Measurements from ENCODE around the gene RNF113B.

The RNF113B gene

DNA sequence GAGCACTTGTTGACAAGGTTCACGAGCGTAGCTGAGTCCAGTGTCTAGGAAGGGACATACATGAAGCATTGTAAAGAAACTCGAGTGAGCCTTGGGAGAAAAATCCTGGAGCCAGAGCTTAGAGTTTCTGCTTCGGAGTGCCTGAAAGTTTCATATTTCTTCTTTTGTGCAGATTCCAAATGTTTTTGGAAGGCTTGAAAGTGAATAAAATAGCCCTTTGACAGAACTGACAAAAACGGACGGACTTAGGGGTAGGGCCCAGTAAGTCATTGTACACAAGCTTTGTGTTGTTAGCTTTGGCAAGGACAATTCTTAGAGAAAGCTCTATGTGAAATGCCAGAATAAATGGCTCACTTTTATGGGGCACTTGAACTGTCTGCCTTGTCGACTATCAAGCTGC, 2.8 kb downstream of the RNF113B start:
- TF ChIP-seq, protein P1, sequence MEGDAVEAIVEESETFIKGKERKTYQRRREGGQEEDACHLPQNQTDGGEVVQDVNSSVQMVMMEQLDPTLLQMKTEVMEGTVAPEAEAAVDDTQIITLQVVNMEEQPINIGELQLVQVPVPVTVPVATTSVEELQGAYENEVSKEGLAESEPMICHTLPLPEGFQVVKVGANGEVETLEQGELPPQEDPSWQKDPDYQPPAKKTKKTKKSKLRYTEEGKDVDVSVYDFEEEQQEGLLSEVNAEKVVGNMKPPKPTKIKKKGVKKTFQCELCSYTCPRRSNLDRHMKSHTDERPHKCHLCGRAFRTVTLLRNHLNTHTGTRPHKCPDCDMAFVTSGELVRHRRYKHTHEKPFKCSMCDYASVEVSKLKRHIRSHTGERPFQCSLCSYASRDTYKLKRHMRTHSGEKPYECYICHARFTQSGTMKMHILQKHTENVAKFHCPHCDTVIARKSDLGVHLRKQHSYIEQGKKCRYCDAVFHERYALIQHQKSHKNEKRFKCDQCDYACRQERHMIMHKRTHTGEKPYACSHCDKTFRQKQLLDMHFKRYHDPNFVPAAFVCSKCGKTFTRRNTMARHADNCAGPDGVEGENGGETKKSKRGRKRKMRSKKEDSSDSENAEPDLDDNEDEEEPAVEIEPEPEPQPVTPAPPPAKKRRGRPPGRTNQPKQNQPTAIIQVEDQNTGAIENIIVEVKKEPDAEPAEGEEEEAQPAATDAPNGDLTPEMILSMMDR (IDR thresholded peaks at IDR 0.05; ENCODE audit: extremely low read depth, insufficient read depth, missing control alignments): no peak
- no peak for DNase-seq (ENCODE audit: low spot score)
- in situ Hi-C loops (cut with MboI; ENCODE audit: low pct_unique_long_range_greater_than_20kb, low sequenced_read_pairs, unreplicated experiment): no loop called here

DNA sequence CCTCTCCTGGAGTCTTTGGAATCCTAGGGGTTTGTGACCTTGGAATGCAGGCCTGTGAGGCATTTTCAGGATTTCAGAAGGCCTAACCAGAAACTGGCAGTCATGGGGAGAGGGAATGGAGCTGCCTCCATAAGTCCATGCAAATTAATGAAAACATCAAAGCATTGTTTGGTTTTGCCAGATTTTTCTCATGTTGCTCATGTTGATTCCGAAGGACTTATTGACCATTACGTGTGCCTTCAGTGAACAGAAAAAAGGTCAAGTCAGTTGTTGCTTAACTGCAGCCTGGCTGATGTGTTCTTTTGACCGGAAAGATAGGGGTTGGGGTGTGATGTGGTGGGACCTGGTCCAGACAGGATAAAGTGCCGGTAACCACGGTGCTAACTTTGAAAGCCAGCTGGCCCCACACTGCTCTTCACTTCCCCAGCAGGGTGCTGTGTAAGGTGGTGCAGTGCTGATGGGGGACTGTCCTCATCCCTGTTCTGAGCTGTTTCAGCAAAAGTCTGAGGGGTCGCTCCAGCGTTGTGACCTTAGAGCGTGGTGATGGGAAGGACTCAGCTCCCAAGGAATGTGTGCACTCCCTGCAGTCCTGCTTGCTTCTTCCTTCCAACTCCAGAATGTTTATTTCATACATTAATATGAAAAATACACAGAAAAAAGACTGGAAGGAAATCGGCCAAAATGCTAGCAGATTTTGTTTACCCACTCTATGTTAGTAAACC, 3.5 kb downstream of the RNF113B start:
- TF ChIP-seq, protein P1 (IDR thresholded peaks at IDR 0.05; ENCODE audit: extremely low read depth, insufficient read depth, missing control alignments): no peak
- DNase-seq (ENCODE audit: low spot score): no peak
- in situ Hi-C loops (cut with MboI; ENCODE audit: low pct_unique_long_range_greater_than_20kb, low sequenced_read_pairs, unreplicated experiment): no loop called here

DNA sequence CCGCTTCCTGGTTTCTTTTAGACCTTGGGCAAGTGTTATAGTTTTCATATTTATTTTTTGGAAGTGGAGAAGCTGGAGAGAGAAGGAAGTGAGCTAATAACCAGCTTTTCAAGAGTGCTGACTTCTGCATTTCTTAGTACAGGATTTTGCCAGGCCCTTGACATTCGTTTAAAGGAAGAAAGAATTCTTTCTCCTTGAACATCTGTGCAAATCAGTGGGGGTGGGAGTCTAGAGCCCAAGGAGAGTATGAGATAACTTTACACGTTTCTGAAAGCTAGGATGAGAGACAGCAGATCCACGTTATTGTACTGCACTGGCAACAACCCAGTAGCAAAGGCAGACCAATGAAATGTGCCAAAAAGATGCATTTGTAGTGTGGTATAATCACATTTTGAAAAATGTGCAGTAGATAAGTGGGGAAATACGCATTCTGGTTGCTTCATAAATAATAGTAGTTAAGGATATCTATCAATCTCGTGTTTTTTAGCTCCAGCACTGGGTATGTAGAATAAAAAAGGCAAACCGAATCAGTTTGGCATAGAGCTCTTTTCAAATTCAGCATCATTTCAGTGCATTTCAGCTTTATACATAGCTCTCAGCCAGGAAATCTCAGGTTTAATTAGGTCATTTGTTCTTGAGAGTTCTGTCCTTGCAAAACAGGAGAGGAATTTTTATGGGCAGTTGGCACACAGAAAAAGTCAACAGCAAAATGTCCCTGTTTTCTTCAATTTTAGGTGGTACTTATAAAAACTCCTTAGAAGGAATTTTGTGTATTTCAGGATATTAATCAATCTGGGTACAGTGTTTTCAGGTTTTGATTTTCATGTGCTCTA, 4.3 kb downstream of the RNF113B start:
- in situ Hi-C loops (cut with MboI; ENCODE audit: low pct_unique_long_range_greater_than_20kb, low sequenced_read_pairs, unreplicated experiment): no loop called here
- TF ChIP-seq, protein P1 (IDR thresholded peaks at IDR 0.05; ENCODE audit: extremely low read depth, insufficient read depth, missing control alignments): no peak
- DNase-seq (ENCODE audit: low spot score): no peak

DNA sequence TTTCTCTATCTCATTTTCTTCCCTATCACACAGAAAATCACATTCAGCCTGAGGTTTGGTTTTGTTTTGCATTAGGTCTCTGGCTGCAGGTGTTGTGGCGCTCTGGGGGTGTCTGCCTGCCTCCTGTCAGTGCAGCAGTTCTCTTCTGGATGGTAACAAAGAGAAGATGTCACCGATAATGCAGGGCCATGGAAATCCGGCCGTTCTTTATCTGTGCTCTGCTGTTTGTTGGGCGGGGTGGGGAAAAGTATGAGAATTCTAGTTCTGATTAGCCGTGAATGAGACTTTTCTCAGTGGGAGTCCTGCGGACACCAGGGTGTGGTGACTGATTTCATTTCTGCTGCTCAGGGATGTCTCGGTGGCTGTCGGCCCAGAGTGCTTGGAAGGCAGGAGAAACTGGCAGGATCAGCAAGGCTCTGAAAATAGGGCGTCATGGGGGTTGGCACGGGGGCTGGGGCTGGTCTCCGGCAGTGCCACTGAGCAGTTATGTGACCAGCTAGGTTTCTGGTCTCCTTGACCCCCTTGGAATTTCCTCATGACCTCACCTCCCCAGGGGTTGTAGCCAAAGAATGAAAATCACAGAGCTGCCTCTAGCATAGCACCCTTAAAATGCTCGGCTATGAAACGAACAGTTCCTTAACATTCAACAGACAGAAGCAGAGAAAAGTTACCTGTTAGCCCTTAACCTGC, 5.0 kb downstream of the RNF113B start:
- in situ Hi-C loops (cut with MboI; ENCODE audit: low pct_unique_long_range_greater_than_20kb, low sequenced_read_pairs, unreplicated experiment): no loop called here
- DNase-seq (ENCODE audit: low spot score): no peak

DNA sequence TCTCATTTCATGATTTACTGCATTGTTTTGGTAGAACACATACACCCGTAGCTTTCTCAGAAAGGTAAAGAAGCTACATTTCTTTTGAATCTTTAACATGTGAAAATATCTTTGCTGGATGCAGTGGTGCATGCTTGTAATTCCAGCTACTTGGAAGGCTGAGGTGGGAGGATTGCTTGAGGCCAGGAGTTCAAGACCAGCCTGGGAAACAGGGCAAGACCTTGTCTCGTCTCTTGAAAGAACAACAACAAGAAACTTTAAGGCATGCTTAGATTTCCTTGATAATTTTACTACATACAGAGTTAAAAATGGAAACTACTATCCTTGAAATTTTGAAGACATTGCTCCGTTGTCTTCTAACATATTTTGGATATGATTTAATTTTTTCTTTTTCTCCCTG, 7.7 kb downstream of the RNF113B start:
- DNase-seq (ENCODE audit: low spot score): no peak
- in situ Hi-C loops (cut with MboI; ENCODE audit: low pct_unique_long_range_greater_than_20kb, low sequenced_read_pairs, unreplicated experiment): no loop called here
- TF ChIP-seq, protein P1 (IDR thresholded peaks at IDR 0.05; ENCODE audit: extremely low read depth, insufficient read depth, missing control alignments): no peak

More for the DNA sequence above, 5.0 kb downstream of the RNF113B start:
- TF ChIP-seq, protein P1 (IDR thresholded peaks at IDR 0.05; ENCODE audit: extremely low read depth, insufficient read depth, missing control alignments): no peak

DNA sequence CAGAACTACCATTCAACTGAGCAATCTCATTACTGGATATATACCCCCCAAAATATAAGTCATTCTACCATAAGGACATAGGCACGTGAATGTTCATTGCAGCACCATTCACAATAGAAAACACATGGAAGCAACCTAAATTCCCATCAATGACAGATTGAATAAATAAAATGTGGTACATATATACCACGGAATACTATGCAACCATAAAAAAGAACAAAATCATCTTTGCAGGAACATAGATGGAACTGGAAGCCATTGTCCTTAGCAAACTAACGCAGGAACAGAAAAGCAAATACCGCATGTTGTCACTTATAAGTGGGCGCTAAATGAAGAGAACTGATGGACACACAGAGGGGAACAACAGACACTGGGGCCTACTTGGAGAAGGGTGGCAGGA, 14.1 kb downstream of the RNF113B start:
- no peak for DNase-seq (ENCODE audit: low spot score)
- TF ChIP-seq, protein P1 (IDR thresholded peaks at IDR 0.05; ENCODE audit: extremely low read depth, insufficient read depth, missing control alignments): no peak
- in situ Hi-C loops (cut with MboI; ENCODE audit: low pct_unique_long_range_greater_than_20kb, low sequenced_read_pairs, unreplicated experiment): no loop called here
